OCI-LY3 (cell line): ENCODE results near the gene CUX1.

Experiments
- CTCF ChIP-seq: fragments of 200-600, 300-600 bp; sonication (generic); IDR thresholded peaks from 2 replicates; pipeline ENCODE4 v1.5.1; 2014; ENCODE audit warnings: antibody characterized with exemption, low read length, low read depth
- EZH2phosphoT487 ChIP-seq: fragments of 200-600 bp; shearing (Covaris generic); IDR thresholded peaks from 2 replicates; pipeline ENCODE4 v1.6.1; 2018; ENCODE audit warnings: antibody characterized with exemption, mixed run types, low read depth

- no peak for TF ChIP-seq CTCF
- no peak for TF ChIP-seq EZH2phosphoT487
Observed at GRCh38 chr7:101846800-101847538, 29.5 kb downstream of the CUX1 start.
